GM20431 (cell line): ENCODE results near the gene MED25.

Source experiments
- in situ Hi-C: fragments of 300-500 bp; cut with MseI, MboI; formaldehyde crosslinking; loops from one replicate; pipeline ENCODE4 v1.15.0; 2020; ENCODE audit warnings: low sequenced_read_pairs; ENCODE audit not compliant: unreplicated experiment

MED25 gene

DNA sequence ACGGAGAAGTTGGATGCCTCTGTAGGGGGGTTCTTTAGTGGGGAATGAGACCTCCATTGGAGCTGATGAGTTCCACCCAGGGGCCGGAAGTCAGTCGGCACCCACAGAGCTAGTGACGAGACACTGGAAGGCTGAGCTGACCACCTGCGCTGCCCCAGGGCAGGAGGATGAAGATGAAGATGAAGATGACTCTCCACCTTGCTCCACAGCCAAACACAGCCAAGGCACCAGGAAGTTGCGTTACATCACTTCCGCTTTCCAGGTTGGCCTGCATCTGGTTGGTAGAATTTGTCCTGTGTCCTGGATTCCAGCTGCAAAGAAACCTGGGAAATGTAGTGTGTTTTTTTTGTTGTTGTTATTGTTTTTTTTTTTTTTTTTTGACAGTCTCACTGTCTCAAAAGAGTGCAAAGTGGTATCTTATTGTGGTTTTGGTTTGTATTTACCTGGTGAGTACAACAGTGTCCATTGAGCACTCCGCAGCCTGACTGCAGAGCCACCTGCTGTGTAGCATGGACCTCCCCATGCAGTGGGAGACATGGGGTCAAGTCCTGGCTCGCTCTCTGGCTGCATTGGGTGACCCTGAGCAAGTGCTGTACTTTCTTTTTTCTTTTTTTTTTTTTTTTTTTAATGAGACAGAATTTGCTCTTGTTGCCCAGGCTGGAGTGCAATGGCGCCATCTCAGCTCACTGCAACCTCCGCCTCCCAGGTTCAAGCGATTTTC, 61.3 kb downstream of the MED25 start:
- in situ Hi-C loops, result no loop called here

DNA sequence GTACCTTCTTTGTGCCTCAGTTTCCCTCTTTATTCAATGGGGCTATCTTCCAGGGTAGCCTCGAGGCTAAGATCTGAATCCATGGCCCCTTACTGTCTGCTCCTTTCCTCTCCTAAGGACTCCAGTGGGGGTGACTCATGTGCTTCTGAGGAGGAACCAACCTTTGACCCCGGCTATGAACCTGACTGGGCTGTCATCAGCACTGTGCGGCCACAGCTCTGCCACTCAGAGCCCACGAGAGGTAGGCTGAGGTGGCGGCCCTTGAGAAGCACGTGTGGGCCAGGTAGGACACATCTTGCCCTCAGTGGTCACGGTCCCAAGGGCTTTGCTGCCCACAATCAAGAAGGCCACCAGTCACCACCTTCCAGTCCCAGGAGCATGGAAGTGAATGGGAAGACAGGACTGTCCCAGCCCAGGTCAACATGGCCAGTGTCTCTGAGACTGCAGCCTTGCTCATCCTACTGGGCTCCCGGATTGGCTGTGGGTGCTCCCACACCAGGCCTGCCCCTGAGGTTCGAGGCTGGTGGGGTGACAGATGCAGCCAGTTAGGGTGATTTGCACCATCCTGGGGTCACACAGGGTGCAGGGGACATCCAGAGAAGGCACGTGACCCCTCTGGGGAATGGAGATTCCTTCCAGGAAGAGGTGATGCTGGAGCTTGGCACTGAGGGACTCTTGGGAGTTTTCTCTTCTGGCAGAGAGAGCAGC, 62.2 kb downstream of the MED25 start:
- in situ Hi-C loops, result no loop called here

DNA sequence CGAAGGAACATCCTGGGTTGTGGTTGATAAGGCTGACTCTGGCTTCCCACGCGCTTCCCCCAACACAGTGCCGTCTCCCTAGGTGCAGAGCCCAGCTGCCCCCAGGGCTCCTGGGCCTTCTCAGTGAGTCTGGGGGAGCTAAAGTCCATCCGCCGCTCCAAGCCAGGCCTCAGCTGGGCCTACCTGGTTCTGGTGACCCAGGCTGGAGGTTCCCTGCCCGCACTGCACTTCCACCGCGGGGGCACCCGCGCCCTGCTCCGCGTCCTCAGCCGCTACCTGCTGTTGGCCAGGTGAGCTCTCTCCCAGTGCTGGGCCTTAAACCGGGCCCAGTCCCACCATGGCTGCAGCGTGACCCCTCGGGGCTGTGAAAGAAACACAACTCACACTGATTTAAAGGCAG, 63.1 kb downstream of the MED25 start:
- in situ Hi-C loops, result no loop called here

DNA sequence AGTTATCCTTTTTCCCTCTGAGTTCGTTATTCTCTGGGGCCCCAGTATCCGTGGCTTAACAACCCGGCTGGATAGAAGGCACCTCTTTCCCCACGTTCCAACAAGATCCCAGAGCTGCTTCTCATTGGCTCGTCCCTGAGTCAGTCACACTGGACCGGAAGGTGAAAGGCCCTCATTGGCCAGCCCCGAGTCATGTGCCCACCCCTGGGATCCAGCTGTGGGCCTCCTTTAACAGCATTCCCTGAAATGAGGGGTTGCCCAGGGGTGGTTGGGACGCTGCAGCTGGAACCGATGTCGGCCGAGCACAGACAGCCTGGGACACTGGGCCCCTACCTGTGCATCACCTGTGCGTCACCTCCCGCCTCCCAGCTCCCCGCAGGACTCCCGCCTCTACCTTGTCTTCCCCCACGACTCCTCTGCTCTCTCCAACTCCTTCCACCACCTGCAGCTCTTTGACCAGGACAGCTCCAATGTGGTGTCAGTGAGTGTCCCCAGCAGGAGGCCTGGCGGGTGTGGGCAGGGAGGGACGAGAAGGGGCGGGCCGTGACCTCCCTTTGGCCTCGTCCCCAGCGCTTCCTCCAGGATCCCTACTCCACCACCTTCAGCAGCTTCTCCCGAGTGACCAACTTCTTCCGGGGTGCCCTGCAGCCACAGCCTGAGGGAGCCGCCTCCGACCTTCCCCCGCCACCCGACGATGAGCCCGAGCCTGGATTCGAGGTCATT, 63.7 kb downstream of the MED25 start:
- in situ Hi-C loops, result no loop called here

DNA sequence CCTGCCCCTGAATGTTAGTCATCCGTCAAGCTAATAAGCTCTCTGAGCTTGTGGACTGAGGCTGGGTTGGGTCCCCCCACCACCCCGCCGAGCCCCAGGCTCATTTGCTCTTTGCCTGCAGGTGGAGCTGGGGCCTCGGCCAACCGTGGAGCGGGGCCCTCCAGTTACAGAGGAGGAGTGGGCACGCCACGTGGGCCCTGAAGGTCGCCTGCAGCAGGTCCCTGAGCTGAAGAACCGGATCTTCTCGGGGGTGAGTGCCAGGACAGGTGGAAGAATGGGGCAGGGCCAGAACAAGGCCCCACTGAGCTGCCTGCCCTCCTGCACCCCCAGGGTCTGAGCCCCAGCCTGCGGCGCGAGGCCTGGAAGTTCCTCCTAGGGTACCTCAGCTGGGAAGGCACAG, 64.6 kb downstream of the MED25 start:
- in situ Hi-C loops, result no loop called here

DNA sequence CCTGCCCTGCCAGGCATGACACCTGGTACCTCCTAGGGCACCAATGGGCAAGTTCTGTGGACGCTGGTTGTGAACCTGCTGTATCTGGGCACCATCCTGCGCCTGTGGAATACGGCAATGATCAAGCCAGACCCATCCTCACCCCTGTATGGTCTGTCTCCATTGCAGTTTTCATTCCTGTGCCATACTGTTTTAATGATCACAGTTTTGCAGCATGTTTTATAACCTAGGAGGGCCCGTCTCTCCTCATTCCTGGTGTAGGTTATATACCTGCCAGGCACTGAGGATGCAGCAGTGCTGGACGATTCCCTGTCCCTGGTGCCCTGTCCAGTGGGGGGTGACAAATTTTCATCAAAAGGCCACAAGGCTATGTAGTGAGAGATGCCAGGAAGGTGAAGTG, 65.0 kb downstream of the MED25 start:
- in situ Hi-C loops, result no loop called here

DNA sequence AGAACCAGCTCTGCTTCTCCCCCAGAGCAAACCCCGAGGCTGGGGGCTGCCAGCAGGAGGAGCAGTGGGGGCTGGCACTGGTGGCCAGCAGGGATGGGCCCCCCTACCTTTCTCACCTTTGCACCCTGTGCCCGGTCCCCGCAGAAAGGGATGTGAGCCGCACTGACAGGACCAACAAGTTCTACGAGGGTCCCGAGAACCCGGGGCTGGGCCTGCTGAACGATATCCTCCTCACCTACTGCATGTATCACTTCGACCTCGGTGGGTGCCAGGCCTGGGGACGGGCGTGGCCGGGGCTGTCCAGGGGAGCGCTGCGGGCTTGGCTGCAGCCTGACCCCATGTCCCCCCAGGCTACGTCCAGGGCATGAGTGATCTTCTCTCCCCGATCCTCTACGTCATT, 66.0 kb downstream of the MED25 start:
- in situ Hi-C loops, result no loop called here

DNA sequence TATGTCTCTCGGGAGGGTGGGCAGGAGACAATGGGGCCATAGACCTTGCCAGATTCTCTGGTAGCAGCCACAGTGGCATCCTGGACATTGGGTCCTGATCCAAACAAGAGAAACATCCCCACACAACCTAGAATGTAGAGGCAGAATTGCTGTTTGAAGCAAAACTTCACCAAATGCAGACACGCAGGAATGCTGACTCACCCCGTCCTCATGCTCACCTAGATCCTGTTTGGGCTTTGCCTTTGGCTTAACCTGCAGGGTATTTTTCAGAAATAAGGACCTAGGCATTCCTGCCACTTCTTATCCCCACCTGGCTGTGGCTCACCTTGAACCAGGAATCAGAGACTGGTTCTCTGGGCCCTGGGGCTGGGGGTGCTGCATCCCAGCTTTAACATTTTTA, 66.7 kb downstream of the MED25 start:
- in situ Hi-C loops, result no loop called here
